Lower lobe of right lung (tissue), 2 donors: ENCODE measurements around the gene NAT16. TPM values are rescaled to one million over a fixed set of nuclear protein-coding genes. Genes with fewer than 3 reads are reported as not detected.

ENCODE experiments used
- ATAC-seq, 2 donors: fragments of 200-7000 bp; cut with Tn5 transposase; one replicate each; pipeline ENCODE4 v1.9.1; 2020 to 2022; ENCODE audit warnings: mild to moderate bottlenecking in 2 of 2, moderate library complexity in 2 of 2
- DNase-seq: peaks from one replicate; pipeline ENCODE4 v3.0.0-alpha.2; 2020
- H3K27ac ChIP-seq: fragments of 200-600 bp; one replicate; pipeline ENCODE4 v1.8.0; 2022
- H3K27me3 ChIP-seq: fragments of 200-600 bp; one replicate; pipeline ENCODE4 v1.8.0; 2022; ENCODE audit warnings: low read depth
- H3K36me3 ChIP-seq: fragments of 200-600 bp; one replicate; pipeline ENCODE4 v1.8.0; 2022; ENCODE audit warnings: mild to moderate bottlenecking
- H3K4me1 ChIP-seq: fragments of 200-600 bp; one replicate; pipeline ENCODE4 v1.8.0; 2022
- H3K4me3 ChIP-seq: fragments of 200-600 bp; one replicate; pipeline ENCODE4 v1.8.0; 2022; ENCODE audit warnings: mild to moderate bottlenecking
- H3K9me3 ChIP-seq: fragments of 200-600 bp; one replicate; pipeline ENCODE4 v1.8.0; 2022
- intact Hi-C: fragments of 100-400 bp; cut with DNase I; formaldehyde crosslinking; loops from one replicate; pipeline ENCODE4 v1.11.0; 2022
- total RNA-seq: library from RNA; stranded (reverse); fragmentation: NEBNext Ultra II Directional; extraction: Animal tissue kit (Norgen Biotek cat#: 25700); gene quantifications from one replicate; pipeline ENCODE4 v1.2.1, GENCODE V29; 2021
- TF ChIP-seq, protein P1 (sequence below): fragments of 200-600 bp; IDR thresholded peaks from one replicate; pipeline ENCODE4 v1.8.0; 2022; ENCODE audit warnings: antibody characterized with exemption, mild to moderate bottlenecking
- donor health status: DM: no; HTN: yes; CAD: no; lungs with severe emphysema.

The NAT16 gene
- total RNA-seq, 1 donor from 2014 or later = not detected

DNA sequence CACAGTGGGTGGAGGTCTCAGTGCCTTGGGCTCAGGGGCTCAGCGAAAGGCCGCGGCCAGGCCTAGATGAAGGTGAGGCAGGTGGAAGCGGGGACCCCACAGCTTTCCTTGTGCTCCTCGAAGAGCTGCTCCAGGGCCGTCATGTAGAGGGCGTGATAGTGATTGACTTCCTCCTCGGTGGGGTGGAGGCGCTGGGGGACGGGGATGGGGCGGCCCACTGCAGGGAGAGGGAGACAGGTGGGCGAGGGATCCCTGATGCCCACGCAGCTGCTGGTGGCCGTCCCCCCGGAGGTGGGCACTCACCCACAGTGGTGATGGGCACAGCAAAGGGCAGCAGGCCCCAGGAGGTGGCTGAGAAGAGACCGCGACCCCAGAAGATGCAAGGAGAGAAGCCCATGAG, 15.8 kb upstream of the NAT16 start:
- H3K27me3 ChIP-seq = peaks cover 45% of the 10 kb centered on the region
- no peaks in the 10 kb centered on the region for H3K36me3 ChIP-seq
- no peak overlapping the region for H3K27ac ChIP-seq
- H3K9me3 ChIP-seq = no peaks in the 10 kb centered on the region
- ATAC-seq = no peak
- TF ChIP-seq, protein P1, sequence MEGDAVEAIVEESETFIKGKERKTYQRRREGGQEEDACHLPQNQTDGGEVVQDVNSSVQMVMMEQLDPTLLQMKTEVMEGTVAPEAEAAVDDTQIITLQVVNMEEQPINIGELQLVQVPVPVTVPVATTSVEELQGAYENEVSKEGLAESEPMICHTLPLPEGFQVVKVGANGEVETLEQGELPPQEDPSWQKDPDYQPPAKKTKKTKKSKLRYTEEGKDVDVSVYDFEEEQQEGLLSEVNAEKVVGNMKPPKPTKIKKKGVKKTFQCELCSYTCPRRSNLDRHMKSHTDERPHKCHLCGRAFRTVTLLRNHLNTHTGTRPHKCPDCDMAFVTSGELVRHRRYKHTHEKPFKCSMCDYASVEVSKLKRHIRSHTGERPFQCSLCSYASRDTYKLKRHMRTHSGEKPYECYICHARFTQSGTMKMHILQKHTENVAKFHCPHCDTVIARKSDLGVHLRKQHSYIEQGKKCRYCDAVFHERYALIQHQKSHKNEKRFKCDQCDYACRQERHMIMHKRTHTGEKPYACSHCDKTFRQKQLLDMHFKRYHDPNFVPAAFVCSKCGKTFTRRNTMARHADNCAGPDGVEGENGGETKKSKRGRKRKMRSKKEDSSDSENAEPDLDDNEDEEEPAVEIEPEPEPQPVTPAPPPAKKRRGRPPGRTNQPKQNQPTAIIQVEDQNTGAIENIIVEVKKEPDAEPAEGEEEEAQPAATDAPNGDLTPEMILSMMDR = no peak
- H3K4me1 ChIP-seq = no peaks in the 10 kb centered on the region
- DNase-seq = no peak
- intact Hi-C loops = no loop called here
- H3K4me3 ChIP-seq = no peak overlapping the region

DNA sequence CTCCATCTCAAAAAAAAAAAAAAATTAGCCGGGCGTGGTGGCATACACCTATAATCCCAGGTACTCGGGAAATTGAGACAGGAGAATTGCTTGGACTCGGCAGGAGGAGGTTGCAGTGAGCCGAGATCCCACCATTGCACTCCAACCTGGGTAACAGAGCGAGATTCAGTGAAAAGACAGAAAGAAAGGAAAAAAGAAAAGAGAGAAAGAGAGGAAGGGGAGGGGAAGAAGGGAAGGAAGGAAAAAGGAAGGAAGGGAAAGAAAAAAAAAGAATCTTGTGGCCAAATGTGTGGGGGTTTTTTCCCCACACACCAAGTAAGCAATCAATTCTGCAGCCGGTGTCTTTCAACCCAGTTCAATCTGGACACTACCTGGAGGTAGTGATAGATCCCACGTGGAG, 9.0 kb upstream of the NAT16 start:
- Histone ChIP-seq H3K27ac (no peak overlapping the region), H3K9me3 (no peaks in the 10 kb centered on the region), H3K4me1 (no peaks in the 10 kb centered on the region), H3K4me3 (no peak overlapping the region), H3K36me3 (no peaks in the 10 kb centered on the region), H3K27me3 (peaks cover 14% of the 10 kb centered on the region)
- intact Hi-C loops = no loop called here
- DNase-seq (no peak), ATAC-seq (no peak)
- TF ChIP-seq, protein P1 = no peak

DNA sequence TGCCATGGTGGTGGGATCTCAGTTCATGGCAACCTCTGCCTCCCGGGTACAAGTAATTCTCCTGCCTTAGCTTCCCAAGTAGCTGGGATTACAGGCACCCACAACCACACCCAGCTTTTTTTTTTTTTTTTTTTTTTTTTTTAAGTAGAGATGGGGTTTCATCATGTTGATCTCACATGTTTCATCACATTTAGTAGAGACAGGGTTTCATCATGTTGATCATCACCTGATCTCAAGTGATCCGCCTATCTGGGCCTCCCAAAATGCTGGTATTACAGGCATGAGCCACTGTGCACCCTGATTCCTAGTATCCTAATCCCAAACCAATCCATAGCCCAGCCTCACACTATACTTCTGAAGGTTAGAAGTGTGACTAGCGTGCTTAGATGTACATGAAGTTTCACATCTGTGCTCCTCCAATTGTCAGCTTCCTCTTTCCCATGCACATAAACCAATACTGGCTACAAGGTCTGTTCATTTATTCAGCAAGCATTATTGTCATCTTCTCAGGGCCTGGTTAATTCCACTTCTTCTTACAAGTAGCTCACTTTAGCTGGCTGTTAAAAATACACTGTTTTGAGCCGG, 6.8 kb upstream of the NAT16 start:
- Histone ChIP-seq H3K27ac (no peak overlapping the region), H3K9me3 (no peaks in the 10 kb centered on the region)

DNA sequence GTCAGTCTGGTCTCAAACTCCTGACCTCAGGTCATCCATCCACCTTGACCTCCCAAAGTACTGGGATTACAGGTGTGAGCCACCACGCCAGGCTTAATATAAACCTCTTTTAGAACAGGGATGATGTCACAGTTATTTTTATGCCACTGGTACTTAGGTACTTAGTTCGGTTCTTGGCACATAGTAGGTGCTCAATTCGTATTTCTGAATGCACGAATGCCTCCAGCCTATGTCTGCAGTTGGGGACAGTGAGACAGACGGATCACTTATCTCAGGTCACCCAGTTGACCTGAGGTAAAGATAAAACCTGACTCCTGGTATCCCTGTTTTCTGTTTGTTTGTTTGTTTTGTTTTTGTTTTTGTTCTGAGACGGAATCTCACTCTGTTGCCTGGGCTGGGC, 6.1 kb upstream of the NAT16 start:
- H3K27ac ChIP-seq = no peak overlapping the region
- H3K36me3 ChIP-seq = no peaks in the 10 kb centered on the region
- H3K4me3 ChIP-seq = no peak overlapping the region
- no peaks in the 10 kb centered on the region for H3K9me3 ChIP-seq
- no peaks in the 10 kb centered on the region for H3K4me1 ChIP-seq
- TF ChIP-seq, protein P1 = no peak
- ATAC-seq = no peak
- DNase-seq = no peak
- peaks cover 26% of the 10 kb centered on the region for H3K27me3 ChIP-seq
- intact Hi-C loops = no loop called here

More for the DNA sequence above, 6.8 kb upstream of the NAT16 start:
- intact Hi-C loops = no loop called here
- no peak for ATAC-seq
- Histone ChIP-seq H3K36me3 (no peaks in the 10 kb centered on the region), H3K4me3 (no peak overlapping the region), H3K27me3 (peaks cover 21% of the 10 kb centered on the region), H3K4me1 (no peaks in the 10 kb centered on the region)
- no peak for DNase-seq
- TF ChIP-seq, protein P1 = no peak

DNA sequence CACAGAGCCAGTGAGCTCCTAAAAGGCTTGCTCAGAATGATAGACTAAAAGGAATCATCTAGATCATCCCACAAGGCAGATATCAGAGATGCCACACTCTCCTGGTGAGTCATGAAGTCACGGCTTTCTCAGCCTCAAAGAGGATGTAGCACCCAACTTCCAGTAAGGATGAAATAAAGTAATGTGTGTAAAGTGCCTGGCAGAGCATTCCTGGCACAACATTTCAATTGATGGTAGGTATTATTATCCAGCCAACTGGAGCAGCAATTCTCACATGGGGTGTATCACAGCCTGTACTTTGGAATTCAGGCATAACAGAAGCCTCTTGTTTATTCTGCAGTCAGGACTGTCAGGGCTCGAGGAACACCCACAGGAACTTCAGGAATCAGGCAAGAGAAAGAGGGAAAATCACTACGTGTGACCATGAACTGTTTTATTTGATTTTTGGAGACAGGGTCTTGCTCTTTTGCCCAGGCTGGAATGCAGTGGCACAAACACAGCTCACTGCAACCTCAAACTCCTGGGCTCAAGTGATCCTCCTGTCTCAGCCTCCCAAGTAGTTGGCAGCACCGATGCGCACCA, 5.3 kb upstream of the NAT16 start:
- peaks cover 34% of the 10 kb centered on the region for H3K27me3 ChIP-seq
- ATAC-seq (no peak), DNase-seq (no peak)
- H3K27ac ChIP-seq = no peak overlapping the region
- H3K4me3 ChIP-seq = no peak overlapping the region
- no peaks in the 10 kb centered on the region for H3K36me3 ChIP-seq
- H3K4me1 ChIP-seq = peaks cover under 1% of the 10 kb centered on the region
- H3K9me3 ChIP-seq = no peaks in the 10 kb centered on the region
- intact Hi-C loops = no loop called here
- TF ChIP-seq, protein P1 = no peak
